H1 (cell line): ENCODE data around the gene ELAVL1. TPM values are rescaled to one million over a fixed set of nuclear protein-coding genes. Genes with fewer than 3 reads are reported as not detected.

Experiments
- CBX5 ChIP-seq: fragments of 300-800, 300-1000 bp; sonication (generic); IDR thresholded peaks from 2 replicates; pipeline ENCODE4 v1.7.1; 2016; ENCODE audit warnings: antibody characterized with exemption, low read length, low read depth
- KDM4A ChIP-seq: IDR thresholded peaks from one replicate; pipeline ENCODE4 v1.7.1; 2012; ENCODE audit warnings: low read depth, mild to moderate bottlenecking, moderate library complexity, low read length, inconsistent platforms; ENCODE audit not compliant: severe bottlenecking
- SRF ChIP-seq: IDR thresholded peaks from 2 replicates; pipeline ENCODE4 v1.6.1; 2011; ENCODE audit warnings: mild to moderate bottlenecking, low read depth, low read length, moderate library complexity
- polyA plus RNA-seq, 7 experiments: library from polyadenylated mRNA; depleted of rRNA in 3 of 7; stranded (reverse) in 5 of 7; unstranded in 2 of 7; fragments of >200 nt in 5 of 7; fragments of 200-250 nt in 2 of 7; gene quantifications; 1 replicate in 5 of 7; 2 replicates in 1 of 7; 4 replicates in 1 of 7; pipeline versions ENCODE4 v1.2.1 to v1.2.3, GENCODE V29; 2011 to 2013; ENCODE audit warnings: missing spikeins in 2 of 7, mixed read lengths in 2 of 7
- total RNA-seq: library from RNA; stranded (reverse); fragmentation: NEBNext Ultra II Directional; extraction: Animal tissue kit (Norgen Biotek cat#: 25700); gene quantifications from 2 replicates; pipeline ENCODE4 v1.2.1, GENCODE V29; 2021
- TF ChIP-seq, protein P1 (sequence below): IDR thresholded peaks from 2 replicates; pipeline ENCODE4 v1.6.1; 2011; ENCODE audit warnings: low read depth, mild to moderate bottlenecking, low read length; ENCODE audit not compliant: insufficient read depth

ELAVL1 gene
- total and polyA plus RNA-seq, 2 of the 8 experiments (the other 6 are each of a cell fraction or from before 2014, with no cell fraction given), result 56.7 to 163 TPM

DNA sequence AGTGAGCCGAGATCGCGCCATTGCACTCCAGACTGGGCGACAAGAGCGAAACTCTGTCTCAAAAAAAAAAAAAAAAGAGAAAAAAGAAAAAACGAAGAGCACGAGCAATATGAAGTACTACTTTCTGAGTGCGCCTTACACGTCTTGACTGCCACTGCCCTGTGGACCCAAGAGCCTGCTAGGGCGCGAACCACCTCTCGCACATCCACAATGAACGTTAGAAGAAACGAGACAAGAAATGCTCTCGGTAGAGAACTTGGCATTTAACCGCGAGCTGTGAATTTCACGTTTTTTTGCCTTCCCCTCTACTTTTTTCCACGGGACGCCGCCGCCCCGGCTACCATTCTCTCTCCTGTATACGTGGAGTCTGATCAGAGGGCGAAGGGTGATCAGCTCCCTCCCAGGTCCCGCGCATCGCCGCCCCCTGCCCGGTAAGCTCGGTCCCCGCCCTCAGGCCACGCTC, 62.4 kb downstream of the ELAVL1 start (continued):
- TF ChIP-seq, protein P1, sequence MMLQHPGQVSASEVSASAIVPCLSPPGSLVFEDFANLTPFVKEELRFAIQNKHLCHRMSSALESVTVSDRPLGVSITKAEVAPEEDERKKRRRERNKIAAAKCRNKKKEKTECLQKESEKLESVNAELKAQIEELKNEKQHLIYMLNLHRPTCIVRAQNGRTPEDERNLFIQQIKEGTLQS, result no peak
- TF ChIP-seq KDM4A (no peak), SRF (no peak), CBX5 (no peak)
